ENCODE data around the gene KDM8. TPM values are rescaled to one million over a fixed set of nuclear protein-coding genes. Genes with fewer than 3 reads are reported as not detected.

Gene KDM8
- total RNA-seq, 1 donor from 2014 or later, result 1.8 TPM

- no peak for DNase-seq (ENCODE audit: low read depth in 2 of 2)
Measured at GRCh38 chr16:27214084-27214961, 11.0 kb downstream of the KDM8 start.

- no peak for DNase-seq (ENCODE audit: low read depth in 2 of 2)
Measured at GRCh38 chr16:27215660-27216059, 12.3 kb downstream of the KDM8 start.

GRCh38 chr16:27216297-27216885, 13.1 kb downstream of the KDM8 start:
- no peak for DNase-seq (ENCODE audit: low read depth in 2 of 2)

- DNase-seq (ENCODE audit: low read depth in 2 of 2), result no peak
Measured at GRCh38 chr16:27217256-27217655, 13.9 kb downstream of the KDM8 start.

- DNase-seq (ENCODE audit: low read depth in 2 of 2), result no peak
Measured at GRCh38 chr16:27218756-27219155, 15.4 kb downstream of the KDM8 start.

GRCh38 chr16:27219161-27219560, 15.8 kb downstream of the KDM8 start:
- DNase-seq (ENCODE audit: low read depth in 2 of 2), result no peak

GRCh38 chr16:27220120-27220519, 16.8 kb downstream of the KDM8 start:
- DNase-seq (ENCODE audit: low read depth in 2 of 2), result no peak

- no peak for DNase-seq (ENCODE audit: low read depth in 2 of 2)
Measured at GRCh38 chr16:27220527-27220926, 17.2 kb downstream of the KDM8 start.

GRCh38 chr16:27220991-27221390, 17.7 kb downstream of the KDM8 start:
- no peak for DNase-seq (ENCODE audit: low read depth in 2 of 2)

- no peak for DNase-seq (ENCODE audit: low read depth in 2 of 2)
Measured at GRCh38 chr16:27221576-27222248, 18.4 kb downstream of the KDM8 start.

GRCh38 chr16:27222249-27223225, 19.2 kb downstream of the KDM8 start:
- no peak for DNase-seq (ENCODE audit: low read depth in 2 of 2)

GRCh38 chr16:27223226-27223610, 19.9 kb downstream of the KDM8 start:
- no peak for DNase-seq (ENCODE audit: low read depth in 2 of 2)

- no peak for DNase-seq (ENCODE audit: low read depth in 2 of 2)
Measured at GRCh38 chr16:27223701-27224100, 20.4 kb downstream of the KDM8 start.

GRCh38 chr16:27224271-27224737, 21.0 kb downstream of the KDM8 start:
- no peak for DNase-seq (ENCODE audit: low read depth in 2 of 2)

GRCh38 chr16:27224741-27225300, 21.5 kb downstream of the KDM8 start:
- no peak for DNase-seq (ENCODE audit: low read depth in 2 of 2)

GRCh38 chr16:27225536-27226360, 22.4 kb downstream of the KDM8 start:
- no peak for DNase-seq (ENCODE audit: low read depth in 2 of 2)

- no peak for DNase-seq (ENCODE audit: low read depth in 2 of 2)
Measured at GRCh38 chr16:27226476-27226875, 23.1 kb downstream of the KDM8 start.

GRCh38 chr16:27226976-27227705, 23.8 kb downstream of the KDM8 start:
- DNase-seq (ENCODE audit: low read depth in 2 of 2), result no peak

- DNase-seq (ENCODE audit: low read depth in 2 of 2), result no peak
Measured at GRCh38 chr16:27228045-27228444, 24.7 kb downstream of the KDM8 start.

Data from dermis microvascular lymphatic vessel endothelial cell (primary cell).